ENCODE results near the gene DENND11.

GRCh38 chr7:141654551-141654950 is 47.4 kb downstream of the DENND11 start:
- TF ChIP-seq CTCF (IDR thresholded peaks at IDR 0.05; ENCODE audit: low read length), result peak; percentile 83
- TF ChIP-seq EZH2 (optimal IDR thresholded peaks at IDR 0.05; ENCODE audit: low read depth, low read length), result no peak

Data from MM.1S (cell line).